A673 (cell line): ENCODE results near the gene XPNPEP2. TPM values are rescaled to one million over a fixed set of nuclear protein-coding genes. Genes with fewer than 3 reads are reported as not detected.

Experiments
- BruUV-seq: library from RNA; stranded (reverse); fragments of 400-500 nt; replicated peaks from 2 replicates; lab custom pipeline; 2021; lab: Mats Ljungman, UMichigan
- CTCF ChIA-PET: fragments of 300-600 bp; sonication (Branson Sonifier 250); formaldehyde crosslinking; loops from one replicate; lab custom pipeline; 2022; ENCODE audit warnings: antibody characterized with exemption; lab: Charles Lee
- POLR2A ChIA-PET: fragments of 300-600 bp; sonication (Branson Sonifier 250); formaldehyde crosslinking; loops from one replicate; lab custom pipeline; 2022; ENCODE audit warnings: antibody characterized with exemption; ENCODE audit not compliant: low non-redundant PET; lab: Charles Lee
- DNase-seq: peaks from one replicate; pipeline ENCODE4 v3.0.0-alpha.2; 2015; ENCODE audit warnings: low spot score
- H3K27ac ChIP-seq: fragments of 200-600 bp; sonication (generic); 2 replicates; pipeline ENCODE4 v1.5.1; 2016; ENCODE audit warnings: mixed run types, low read depth, mild to moderate bottlenecking, mixed read lengths, antibody characterized with exemption, low read length; ENCODE audit not compliant: poor library complexity, severe bottlenecking
- H3K27me3 ChIP-seq: fragments of 200-600 bp; sonication (generic); replicated peaks from 2 replicates; pipeline ENCODE4 v1.6.1; 2017; ENCODE audit warnings: mixed run types, low read depth, mild to moderate bottlenecking, mixed read lengths, antibody characterized with exemption, low read length; ENCODE audit not compliant: insufficient read depth, poor library complexity
- H3K36me3 ChIP-seq: fragments of 200-600 bp; sonication (generic); 2 replicates; pipeline ENCODE4 v1.6.1; 2016; ENCODE audit warnings: mixed run types, mild to moderate bottlenecking, mixed read lengths, antibody characterized with exemption, low read length; ENCODE audit not compliant: insufficient read depth, poor library complexity, severe bottlenecking
- H3K4me1 ChIP-seq: fragments of 200-600 bp; sonication (generic); 2 replicates; pipeline ENCODE4 v1.6.1; 2017; ENCODE audit warnings: mixed run types, mild to moderate bottlenecking, mixed read lengths, antibody characterized with exemption, low read length; ENCODE audit not compliant: insufficient read depth, poor library complexity, severe bottlenecking
- H3K4me3 ChIP-seq: fragments of 200-600 bp; sonication (generic); 2 replicates; pipeline ENCODE4 v1.5.1; 2016; ENCODE audit warnings: low read depth, mixed run types, mild to moderate bottlenecking, mixed read lengths, low read length; ENCODE audit not compliant: poor library complexity, severe bottlenecking
- H3K9me3 ChIP-seq: fragments of 200-600 bp; sonication (generic); 2 replicates; pipeline ENCODE4 v1.6.1; 2016; ENCODE audit warnings: mixed run types, low read depth, mild to moderate bottlenecking, mixed read lengths, antibody characterized with exemption, low read length; ENCODE audit not compliant: poor library complexity, severe bottlenecking
- EZH2 ChIP-seq: fragments of 200-600 bp; sonication (generic); IDR thresholded peaks from 2 replicates; pipeline ENCODE4 v1.6.1; 2017; ENCODE audit warnings: borderline replicate concordance, low read depth, mild to moderate bottlenecking, mixed read lengths, antibody characterized with exemption, low read length; ENCODE audit not compliant: poor library complexity, severe bottlenecking
- intact Hi-C: fragments of 100-400 bp; cut with micrococcal nuclease; formaldehyde crosslinking; loops from one replicate; pipeline ENCODE4 v1.10.0; 2022; ENCODE audit not compliant: unreplicated experiment
- total RNA-seq: library from RNA; stranded (reverse); gene quantifications from 2 replicates; pipeline ENCODE4 v1.2.3, GENCODE V29; 2021
- TF ChIP-seq, protein P1 (sequence below): fragments of 300-800, 200-600 bp; sonication (generic); conservative IDR thresholded peaks from 2 replicates; pipeline ENCODE4 v1.5.1; 2017; ENCODE audit warnings: low read depth, mild to moderate bottlenecking, antibody characterized with exemption, low read length, moderate library complexity, mixed read lengths

XPNPEP2 gene
- total RNA-seq, 1 experiment from 2014 or later = not detected

- Histone ChIP-seq H3K4me3 (no peak overlapping the region), H3K36me3 (no peaks in the 10 kb centered on the region), H3K4me1 (no peaks in the 10 kb centered on the region), H3K9me3 (no peaks in the 10 kb centered on the region), H3K27me3 (no peaks in the 10 kb centered on the region), H3K27ac (no peak overlapping the region)
- POLR2A ChIA-PET = no interaction called here
- TF ChIP-seq, protein P1, sequence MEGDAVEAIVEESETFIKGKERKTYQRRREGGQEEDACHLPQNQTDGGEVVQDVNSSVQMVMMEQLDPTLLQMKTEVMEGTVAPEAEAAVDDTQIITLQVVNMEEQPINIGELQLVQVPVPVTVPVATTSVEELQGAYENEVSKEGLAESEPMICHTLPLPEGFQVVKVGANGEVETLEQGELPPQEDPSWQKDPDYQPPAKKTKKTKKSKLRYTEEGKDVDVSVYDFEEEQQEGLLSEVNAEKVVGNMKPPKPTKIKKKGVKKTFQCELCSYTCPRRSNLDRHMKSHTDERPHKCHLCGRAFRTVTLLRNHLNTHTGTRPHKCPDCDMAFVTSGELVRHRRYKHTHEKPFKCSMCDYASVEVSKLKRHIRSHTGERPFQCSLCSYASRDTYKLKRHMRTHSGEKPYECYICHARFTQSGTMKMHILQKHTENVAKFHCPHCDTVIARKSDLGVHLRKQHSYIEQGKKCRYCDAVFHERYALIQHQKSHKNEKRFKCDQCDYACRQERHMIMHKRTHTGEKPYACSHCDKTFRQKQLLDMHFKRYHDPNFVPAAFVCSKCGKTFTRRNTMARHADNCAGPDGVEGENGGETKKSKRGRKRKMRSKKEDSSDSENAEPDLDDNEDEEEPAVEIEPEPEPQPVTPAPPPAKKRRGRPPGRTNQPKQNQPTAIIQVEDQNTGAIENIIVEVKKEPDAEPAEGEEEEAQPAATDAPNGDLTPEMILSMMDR = no peak
- no peak for TF ChIP-seq EZH2
- no TSS peak for BruUV-seq
- CTCF ChIA-PET = no interaction called here
- DNase-seq = no peak
- intact Hi-C loops = no loop called here
Observed at GRCh38 chrX:129732857-129733256, 5.9 kb upstream of the XPNPEP2 start.

DNA sequence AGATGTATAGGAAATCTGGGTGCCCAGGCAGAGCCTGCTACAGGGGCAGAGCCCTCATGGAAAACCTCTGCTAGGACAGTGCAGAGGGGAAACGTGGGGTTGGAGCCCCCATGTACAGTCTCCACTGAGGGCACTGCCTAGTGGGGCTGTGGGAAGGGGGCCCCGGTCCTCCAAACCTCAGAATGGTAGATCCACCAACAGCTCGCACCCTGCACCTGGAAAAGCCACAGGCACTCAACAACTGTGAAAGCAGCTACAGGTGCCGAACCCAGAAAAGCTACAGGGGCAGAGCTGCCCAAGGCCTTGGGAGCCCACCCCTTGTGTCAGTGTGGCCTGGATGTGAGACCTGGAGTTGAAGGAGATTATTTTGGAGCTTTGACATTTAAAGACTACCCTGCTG lies 5.4 kb upstream of the XPNPEP2 start:
- BruUV-seq = no TSS peak
- Histone ChIP-seq H3K4me3 (no peak overlapping the region), H3K4me1 (no peaks in the 10 kb centered on the region), H3K27me3 (no peaks in the 10 kb centered on the region), H3K27ac (no peak overlapping the region), H3K9me3 (no peaks in the 10 kb centered on the region), H3K36me3 (no peaks in the 10 kb centered on the region)
- TF ChIP-seq EZH2 = no peak
- TF ChIP-seq, protein P1 = no peak
- no peak for DNase-seq
- intact Hi-C loops = no loop called here
- ChIA-PET POLR2A (no interaction called here), CTCF (no interaction called here)

DNA sequence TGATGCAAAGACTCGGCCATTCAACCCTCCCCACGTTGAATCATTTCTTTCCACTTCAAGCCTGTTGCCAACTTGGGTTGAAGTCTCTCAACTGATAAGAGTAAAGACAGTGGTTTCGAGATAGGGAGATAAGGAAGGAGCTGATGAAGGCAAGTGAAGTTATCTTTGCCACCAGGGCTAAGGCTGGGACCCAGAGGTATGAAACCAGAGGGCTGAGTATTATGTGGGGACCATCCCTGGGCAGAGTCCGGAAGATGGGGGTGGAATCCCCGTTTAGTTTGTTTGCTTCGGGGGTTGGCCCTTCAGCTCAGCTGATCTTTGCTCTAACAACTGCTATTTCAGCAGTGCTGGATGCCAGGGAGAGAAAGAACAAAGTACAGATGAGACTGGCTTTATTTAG lies 2.3 kb upstream of the XPNPEP2 start:
- no TSS peak for BruUV-seq
- H3K27me3 ChIP-seq = no peaks in the 10 kb centered on the region
- no peaks in the 10 kb centered on the region for H3K4me1 ChIP-seq
- no peaks in the 10 kb centered on the region for H3K9me3 ChIP-seq
- ChIA-PET POLR2A (no interaction called here), CTCF (no interaction called here)
- intact Hi-C loops = no loop called here
- H3K36me3 ChIP-seq = no peaks in the 10 kb centered on the region
- DNase-seq = no peak
- no peak for TF ChIP-seq EZH2
- TF ChIP-seq, protein P1 = no peak
- no peak overlapping the region for H3K4me3 ChIP-seq
- H3K27ac ChIP-seq = no peak overlapping the region
